ENCODE measurements around the gene KCMF1. TPM values are rescaled to one million over a fixed set of nuclear protein-coding genes. Genes with fewer than 3 reads are reported as not detected.

The KCMF1 gene
- total and polyA plus RNA-seq, 10 of the 15 experiments (the other 5 are each of a cell fraction or from before 2014, with no cell fraction given), result 8.4 to 124 (median 43.0) TPM

GRCh38 chr2:84946204-84947009 is 24.6 kb upstream of the KCMF1 start (continued):
- TF ChIP-seq BCL3 (IDR thresholded peaks at IDR 0.05; ENCODE audit: borderline replicate concordance, insufficient read depth, low read depth, low read length, poor library complexity, severe bottlenecking) (peak; percentile 50), E4F1 (IDR thresholded peaks at IDR 0.05; ENCODE audit: borderline replicate concordance, partially characterized antibody) (peak; percentile 46), RAD51 (IDR thresholded peaks at IDR 0.05) (no peak), SIN3A (IDR thresholded peaks at IDR 0.05; ENCODE audit: low read depth, low read length) (no peak), JUNB (IDR thresholded peaks at IDR 0.05) (peak; percentile 44; the same call in 1 of the 2 replicates), CREM (IDR thresholded peaks at IDR 0.05; ENCODE audit: low read depth) (peak; percentile 62), PML (IDR thresholded peaks at IDR 0.05; ENCODE audit: low read length) (peak; percentile 37), POLR2A (IDR thresholded peaks at IDR 0.05; ENCODE audit: low read depth, low read length) (peak; percentile 75), EP300 (IDR thresholded peaks at IDR 0.05; ENCODE audit: borderline replicate concordance in 1 of 2, control insufficient read depth in 1 of 2, low read depth in 2 of 2, low read length in 2 of 2) (peak; percentile 8 to 45; a peak in 1 of 4 replicates), ZNF622 (IDR thresholded peaks at IDR 0.05) (no peak), TCF3 (IDR thresholded peaks at IDR 0.05; ENCODE audit: borderline replicate concordance, insufficient read depth, low read depth, low read length) (peak; percentile 46; the same call in 1 of the 2 replicates), EGR1 (IDR thresholded peaks at IDR 0.05; ENCODE audit: borderline replicate concordance in 1 of 2, low read depth in 2 of 2, low read length in 2 of 2) (peak in 1 of 2 experiments; percentile 43; a peak in 1 of 3 replicates), CEBPZ (IDR thresholded peaks at IDR 0.05; ENCODE audit: low read depth, low read length) (no peak), BRCA1 (IDR thresholded peaks at IDR 0.05; ENCODE audit: low read depth, low read length) (no peak), CTCF (IDR thresholded peaks at IDR 0.05 in 2 of 3, conservative IDR thresholded peaks at IDR 0.05 in 1 of 3; ENCODE audit: control insufficient read depth in 2 of 3, extremely low read depth in 1 of 3, insufficient read depth in 1 of 3, low read depth in 3 of 3, low read length in 3 of 3) (peak in 2 of 3 experiments; percentile 31 to 39; a peak in 3 of 6 replicates), HDGF (IDR thresholded peaks at IDR 0.05) (peak; percentile 98), KLF5 (IDR thresholded peaks at IDR 0.05; ENCODE audit: partially characterized antibody) (no peak), BHLHE40 (IDR thresholded peaks at IDR 0.05; ENCODE audit: borderline replicate concordance in 1 of 2, low read depth in 2 of 2, low read length in 1 of 2) (peak in 1 of 2 experiments; percentile 36; a peak in 1 of 4 replicates), MEF2A (IDR thresholded peaks at IDR 0.05; ENCODE audit: insufficient read depth, low read depth, low read length) (0 out of 2 replicates have a peak, but pooled peaks have one; percentile 64)
